Measurements from ENCODE around the gene FOXF2.

The FOXF2 gene

DNA sequence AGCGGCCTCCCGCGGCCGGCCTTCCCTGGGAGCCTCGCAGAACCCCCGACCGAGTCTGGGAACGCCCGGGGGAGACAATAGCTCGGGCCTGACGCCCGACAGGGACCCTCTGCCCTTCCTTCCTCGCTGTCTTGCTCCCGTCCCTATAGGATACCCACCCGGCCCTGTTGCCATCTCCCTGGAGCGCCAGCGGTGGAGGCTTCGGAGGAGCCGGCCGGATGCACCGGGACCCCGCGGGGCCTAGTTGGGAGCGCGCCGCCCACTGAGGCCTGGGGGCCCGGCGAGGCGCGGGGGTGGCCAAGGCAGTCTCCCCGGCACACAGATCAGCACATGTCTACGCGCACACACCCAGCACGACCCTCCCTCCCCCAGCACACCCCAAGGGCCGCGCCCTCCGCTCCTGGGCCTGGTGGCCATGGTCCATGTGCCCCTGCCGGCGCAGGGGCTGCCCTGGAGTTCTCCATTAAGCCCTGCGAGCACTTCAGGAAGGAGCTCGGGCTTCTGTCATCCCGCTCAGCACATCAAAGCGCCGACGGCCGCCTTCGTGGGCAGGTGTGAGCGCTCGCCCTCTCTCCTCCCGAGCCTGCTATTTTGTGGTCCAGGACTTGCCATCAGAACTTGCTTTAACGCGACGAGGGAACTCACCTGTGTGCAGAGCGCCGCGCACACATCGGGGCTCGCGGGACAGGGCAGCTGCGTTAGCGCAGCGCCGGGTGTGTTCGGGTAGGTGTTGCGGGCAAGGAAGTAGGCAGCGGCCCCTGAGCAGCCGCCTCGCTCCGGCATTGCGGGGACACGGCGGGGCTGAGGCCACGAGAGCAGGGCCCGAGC is 3.7 kb downstream of the FOXF2 start:
- no peak overlapping the region for H3K4me3 ChIP-seq (ENCODE audit: low read depth, low read length)
- DNase-seq (ENCODE audit: low read depth) = no peak
- TF ChIP-seq, protein P1, sequence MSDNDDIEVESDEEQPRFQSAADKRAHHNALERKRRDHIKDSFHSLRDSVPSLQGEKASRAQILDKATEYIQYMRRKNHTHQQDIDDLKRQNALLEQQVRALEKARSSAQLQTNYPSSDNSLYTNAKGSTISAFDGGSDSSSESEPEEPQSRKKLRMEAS (IDR thresholded peaks at IDR 0.05; ENCODE audit: low read depth, low read length) = no peak
- TF ChIP-seq POLR2A (IDR thresholded peaks at IDR 0.05; ENCODE audit: extremely low read depth, insufficient read length) (no peak), MYC (IDR thresholded peaks at IDR 0.05; ENCODE audit: low read depth, low read length) (no peak)

DNA sequence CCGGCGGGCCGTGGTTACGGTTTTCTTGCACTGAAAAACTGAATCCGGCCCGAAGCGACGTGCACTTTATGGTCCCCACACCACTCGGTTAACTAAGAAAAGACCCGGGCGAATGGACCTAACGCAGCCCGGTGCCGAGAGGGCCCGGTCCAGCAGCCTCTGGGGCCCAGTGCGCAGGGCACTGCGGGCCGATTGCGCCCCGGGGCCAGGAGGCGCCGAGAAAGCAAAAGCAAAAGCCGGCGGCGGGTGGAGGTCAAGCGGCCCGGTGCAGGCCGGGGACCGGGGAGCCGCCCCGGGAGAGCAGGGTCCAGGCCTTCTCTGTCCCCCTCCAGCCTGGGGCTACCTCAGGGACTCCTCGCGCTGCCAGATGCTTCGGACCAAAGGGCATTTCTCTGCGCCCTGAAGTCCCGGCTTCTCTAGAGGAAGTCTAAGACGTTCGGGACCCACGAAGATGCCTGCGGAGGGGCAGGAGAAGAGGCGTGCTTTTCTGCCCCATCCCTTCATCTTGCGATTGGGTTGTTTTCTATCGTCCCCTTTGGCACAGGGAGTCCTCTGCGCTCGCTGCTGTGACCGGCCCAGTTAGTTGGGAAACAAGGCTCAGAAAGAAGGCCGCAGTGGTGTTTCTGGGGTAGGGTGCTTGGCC is 4.4 kb downstream of the FOXF2 start:
- no peak for DNase-seq (ENCODE audit: low read depth)
- H3K4me3 ChIP-seq (ENCODE audit: low read depth, low read length) = no peak overlapping the region
- TF ChIP-seq, protein P1 (IDR thresholded peaks at IDR 0.05; ENCODE audit: low read depth, low read length) = no peak
- TF ChIP-seq POLR2A (IDR thresholded peaks at IDR 0.05; ENCODE audit: extremely low read depth, insufficient read length) (no peak), MYC (IDR thresholded peaks at IDR 0.05; ENCODE audit: low read depth, low read length) (no peak)
- TF ChIP-seq, protein P2, sequence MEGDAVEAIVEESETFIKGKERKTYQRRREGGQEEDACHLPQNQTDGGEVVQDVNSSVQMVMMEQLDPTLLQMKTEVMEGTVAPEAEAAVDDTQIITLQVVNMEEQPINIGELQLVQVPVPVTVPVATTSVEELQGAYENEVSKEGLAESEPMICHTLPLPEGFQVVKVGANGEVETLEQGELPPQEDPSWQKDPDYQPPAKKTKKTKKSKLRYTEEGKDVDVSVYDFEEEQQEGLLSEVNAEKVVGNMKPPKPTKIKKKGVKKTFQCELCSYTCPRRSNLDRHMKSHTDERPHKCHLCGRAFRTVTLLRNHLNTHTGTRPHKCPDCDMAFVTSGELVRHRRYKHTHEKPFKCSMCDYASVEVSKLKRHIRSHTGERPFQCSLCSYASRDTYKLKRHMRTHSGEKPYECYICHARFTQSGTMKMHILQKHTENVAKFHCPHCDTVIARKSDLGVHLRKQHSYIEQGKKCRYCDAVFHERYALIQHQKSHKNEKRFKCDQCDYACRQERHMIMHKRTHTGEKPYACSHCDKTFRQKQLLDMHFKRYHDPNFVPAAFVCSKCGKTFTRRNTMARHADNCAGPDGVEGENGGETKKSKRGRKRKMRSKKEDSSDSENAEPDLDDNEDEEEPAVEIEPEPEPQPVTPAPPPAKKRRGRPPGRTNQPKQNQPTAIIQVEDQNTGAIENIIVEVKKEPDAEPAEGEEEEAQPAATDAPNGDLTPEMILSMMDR (IDR thresholded peaks at IDR 0.05; ENCODE audit: low read depth, low read length) = no peak

DNA sequence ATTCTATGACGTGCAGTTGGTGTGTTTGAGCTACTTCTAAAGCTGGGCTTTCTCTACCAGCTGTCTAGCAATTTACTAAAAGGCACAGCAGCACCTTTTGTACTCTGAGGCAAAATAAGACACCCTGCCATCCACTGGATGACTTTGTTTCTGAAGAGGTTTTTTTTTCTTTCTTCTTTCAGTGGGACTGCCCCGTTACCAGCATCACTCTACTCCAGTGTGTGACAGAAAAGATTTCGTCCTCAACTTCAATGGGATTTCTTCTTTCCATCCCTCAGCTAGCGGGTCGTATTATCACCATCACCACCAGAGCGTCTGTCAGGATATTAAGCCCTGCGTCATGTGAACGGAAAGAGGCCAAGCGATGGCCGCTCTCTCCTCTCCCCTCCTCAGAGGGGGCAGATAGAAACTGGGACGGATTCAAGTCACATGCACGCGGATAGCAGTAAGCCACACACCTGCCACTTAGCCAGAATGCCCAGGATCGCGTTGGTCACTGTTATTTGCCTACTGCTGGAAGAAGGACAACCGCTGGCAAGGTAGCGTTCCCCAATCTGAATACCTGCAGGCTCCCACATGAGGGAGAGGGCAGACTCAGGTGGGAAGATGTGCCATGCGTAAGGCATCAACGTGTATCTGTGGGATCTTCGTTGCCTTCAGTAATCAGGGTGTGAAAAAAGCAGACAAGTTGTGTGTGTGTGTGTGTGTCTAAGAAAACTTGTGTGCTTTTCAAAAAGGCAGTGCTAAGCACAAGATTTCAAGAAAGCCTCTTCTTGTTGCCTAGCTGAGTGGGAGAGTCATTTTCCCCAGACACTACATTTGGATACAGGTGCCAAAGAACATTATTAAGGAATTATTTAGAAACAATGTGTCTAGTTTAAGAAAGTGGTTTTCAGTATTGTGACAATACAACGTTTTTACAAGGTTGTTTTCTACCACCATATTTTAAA is 5.4 kb downstream of the FOXF2 start:
- H3K4me3 ChIP-seq (ENCODE audit: low read depth, low read length) = no peak overlapping the region
- DNase-seq (ENCODE audit: low read depth) = no peak
- no peak for TF ChIP-seq POLR2A (IDR thresholded peaks at IDR 0.05; ENCODE audit: extremely low read depth, insufficient read length)
- TF ChIP-seq, protein P2 (IDR thresholded peaks at IDR 0.05; ENCODE audit: low read depth, low read length) = no peak
- TF ChIP-seq MYC (IDR thresholded peaks at IDR 0.05; ENCODE audit: low read depth, low read length) = no peak
- TF ChIP-seq, protein P1 (IDR thresholded peaks at IDR 0.05; ENCODE audit: low read depth, low read length) = no peak

DNA sequence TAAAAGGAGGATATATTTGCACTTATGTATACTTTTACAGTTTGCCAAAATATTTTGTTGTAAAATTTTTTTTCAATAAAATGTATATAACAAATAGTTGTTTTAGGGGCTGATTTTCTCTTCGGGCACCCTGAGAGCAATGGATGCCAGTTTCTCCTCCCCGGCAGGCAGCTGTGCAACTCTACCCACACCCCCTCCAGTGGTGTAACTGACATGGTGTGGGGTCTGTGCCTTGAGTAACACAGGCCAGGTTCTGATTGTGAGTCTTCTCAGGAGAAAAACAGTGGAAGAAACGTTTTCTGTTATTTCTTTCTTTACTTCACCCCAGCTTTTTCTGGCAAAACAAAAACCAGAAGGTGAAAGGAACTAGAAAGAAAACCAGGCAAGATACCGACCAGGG is 6.1 kb downstream of the FOXF2 start:
- no peak for DNase-seq (ENCODE audit: low read depth)
- H3K4me3 ChIP-seq (ENCODE audit: low read depth, low read length) = no peak overlapping the region
- no peak for TF ChIP-seq POLR2A (IDR thresholded peaks at IDR 0.05; ENCODE audit: extremely low read depth, insufficient read length)
- no peak for TF ChIP-seq MYC (IDR thresholded peaks at IDR 0.05; ENCODE audit: low read depth, low read length)
- TF ChIP-seq, protein P1 (IDR thresholded peaks at IDR 0.05; ENCODE audit: low read depth, low read length) = no peak
- TF ChIP-seq, protein P2 (IDR thresholded peaks at IDR 0.05; ENCODE audit: low read depth, low read length) = no peak

DNA sequence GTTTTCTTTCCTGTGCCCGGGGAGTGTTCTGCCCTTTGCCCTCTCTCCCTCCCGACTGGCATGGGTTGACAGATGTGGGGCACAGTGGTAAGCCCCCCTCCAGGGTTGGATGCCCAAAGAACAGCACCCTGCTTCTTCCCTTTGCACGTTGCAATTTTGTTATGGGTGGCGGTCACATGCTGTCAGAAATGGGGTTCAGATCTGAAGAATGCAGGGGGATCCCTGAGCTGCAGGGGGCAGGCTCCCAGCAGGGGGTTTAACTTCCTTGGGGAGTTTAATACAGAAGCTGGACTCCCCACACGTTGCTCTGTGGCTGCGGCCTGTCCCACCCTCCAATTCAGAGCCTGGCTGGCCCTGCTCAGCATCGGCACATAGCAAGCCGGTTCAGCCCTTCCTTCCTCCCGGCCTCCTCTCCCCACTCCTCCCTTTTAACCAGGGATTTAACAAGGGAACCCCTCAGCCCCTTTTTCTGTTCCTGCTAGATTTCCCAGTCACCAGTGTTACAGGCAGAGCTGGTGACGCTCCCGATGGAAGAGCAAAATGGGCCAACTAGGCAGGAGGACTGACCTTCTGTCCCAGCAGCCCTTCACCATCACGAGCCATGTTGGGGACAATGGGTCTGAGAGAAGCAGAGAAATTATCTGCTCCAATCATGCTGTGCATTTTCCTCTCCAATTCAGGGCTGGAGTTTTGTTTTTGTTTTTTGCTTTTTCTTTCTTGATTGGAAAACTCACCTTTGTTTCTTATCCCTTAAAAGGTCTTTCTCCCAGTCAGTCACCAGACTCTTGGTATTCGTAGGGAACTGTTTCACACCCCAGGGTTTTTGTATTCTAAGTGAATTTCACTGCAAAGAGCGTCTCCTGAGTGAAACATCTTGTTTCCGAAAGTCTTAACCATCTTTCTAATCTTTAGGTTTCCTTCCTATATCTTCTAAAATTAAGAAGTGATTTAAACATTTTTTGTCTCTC is 6.8 kb downstream of the FOXF2 start:
- TF ChIP-seq, protein P1 (IDR thresholded peaks at IDR 0.05; ENCODE audit: low read depth, low read length) = no peak
- TF ChIP-seq, protein P2 (IDR thresholded peaks at IDR 0.05; ENCODE audit: low read depth, low read length) = no peak
- TF ChIP-seq MYC (IDR thresholded peaks at IDR 0.05; ENCODE audit: low read depth, low read length) (no peak), POLR2A (IDR thresholded peaks at IDR 0.05; ENCODE audit: extremely low read depth, insufficient read length) (no peak)
- no peak for DNase-seq (ENCODE audit: low read depth)
- no peak overlapping the region for H3K4me3 ChIP-seq (ENCODE audit: low read depth, low read length)

Data from NB4 (cell line).